Measurements from ENCODE around the gene TM2D3.

- TF ChIP-seq CTCF (IDR thresholded peaks at IDR 0.05; ENCODE audit: low read length) (no peak), EZH2 (optimal IDR thresholded peaks at IDR 0.05; ENCODE audit: low read depth, low read length) (no peak), EZH2phosphoT487 (IDR thresholded peaks at IDR 0.05; ENCODE audit: low read length) (no peak)
Observed at GRCh38 chr15:101625184-101625583, 27.0 kb downstream of the TM2D3 start.
